Activated T-cell treated with anti-CD3 and anti-CD28 coated beads for 4 hours (primary cell): ENCODE results near the gene PTPRCAP.
A peak's percentile ranks its signal among the peaks of the same experiment; 100 is the strongest.
"Not testable (repeated sequence)": the region's sequence is repeated elsewhere in the genome, so short reads cannot be mapped to it uniquely, and the experiment has no call there.

ENCODE experiments used
- DNase-seq: peaks from one replicate; pipeline ENCODE4 v3.0.0-alpha.2; 2020

PTPRCAP gene

DNA sequence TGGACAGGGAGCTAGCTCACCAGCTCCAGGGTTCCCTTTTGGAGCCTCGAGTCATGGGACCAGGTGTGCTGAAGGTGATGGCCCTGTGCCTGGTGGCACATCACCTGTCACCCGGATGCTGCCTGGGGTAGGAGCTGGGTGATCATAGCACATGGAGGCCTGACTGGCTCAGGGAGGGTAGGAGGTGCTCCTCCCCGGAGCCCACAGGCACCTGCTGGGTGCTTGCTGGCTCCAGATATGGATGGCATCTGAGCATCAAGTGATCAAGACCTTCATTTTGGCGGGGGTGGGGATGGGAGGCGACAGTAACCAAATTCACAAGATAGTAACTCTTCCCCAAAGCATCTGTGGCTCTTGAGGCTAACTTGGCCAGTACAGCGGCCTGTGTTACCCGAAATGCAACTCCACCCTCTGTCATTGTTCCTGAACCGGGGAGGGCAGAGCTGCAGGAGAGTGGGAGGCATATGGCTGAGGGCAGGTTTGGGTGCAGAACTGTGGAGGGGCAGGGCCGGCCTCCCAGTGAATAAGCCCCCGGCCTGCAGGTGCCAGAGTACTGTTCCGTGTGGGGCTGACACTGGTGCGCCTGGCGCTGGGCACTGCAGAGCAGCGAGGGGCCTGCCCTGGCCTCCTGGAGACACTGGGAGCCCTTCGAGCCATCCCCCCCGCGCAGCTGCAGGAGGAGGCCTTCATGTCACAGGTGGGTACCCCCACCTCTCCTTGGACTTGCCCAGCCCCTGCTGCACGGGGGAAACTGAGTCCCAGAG is 28.9 kb downstream of the PTPRCAP start:
- DNase-seq = no peak

DNA sequence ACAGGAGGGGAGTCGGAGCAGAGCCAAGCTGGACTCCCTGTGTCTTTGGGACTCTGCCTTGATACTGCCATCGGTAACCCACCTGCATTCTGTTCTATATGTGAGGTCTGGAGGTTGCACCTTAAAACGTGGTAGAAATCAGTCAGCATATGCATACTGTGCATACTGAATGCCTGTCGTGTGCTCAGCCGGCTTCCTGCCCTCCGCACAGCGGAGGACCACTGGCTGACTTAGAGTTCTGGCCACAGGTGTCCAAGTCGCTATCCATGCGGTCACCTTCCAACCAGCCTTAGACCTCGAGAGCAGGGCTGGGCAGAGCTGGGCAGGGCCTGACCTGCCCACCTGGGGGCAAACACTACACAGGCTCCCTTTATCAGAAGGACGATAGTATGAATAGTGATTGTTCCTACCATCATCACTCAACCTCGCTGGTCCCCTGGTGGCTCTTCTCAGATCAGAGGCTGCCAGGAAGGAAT is 29.8 kb downstream of the PTPRCAP start:
- DNase-seq = no peak

DNA sequence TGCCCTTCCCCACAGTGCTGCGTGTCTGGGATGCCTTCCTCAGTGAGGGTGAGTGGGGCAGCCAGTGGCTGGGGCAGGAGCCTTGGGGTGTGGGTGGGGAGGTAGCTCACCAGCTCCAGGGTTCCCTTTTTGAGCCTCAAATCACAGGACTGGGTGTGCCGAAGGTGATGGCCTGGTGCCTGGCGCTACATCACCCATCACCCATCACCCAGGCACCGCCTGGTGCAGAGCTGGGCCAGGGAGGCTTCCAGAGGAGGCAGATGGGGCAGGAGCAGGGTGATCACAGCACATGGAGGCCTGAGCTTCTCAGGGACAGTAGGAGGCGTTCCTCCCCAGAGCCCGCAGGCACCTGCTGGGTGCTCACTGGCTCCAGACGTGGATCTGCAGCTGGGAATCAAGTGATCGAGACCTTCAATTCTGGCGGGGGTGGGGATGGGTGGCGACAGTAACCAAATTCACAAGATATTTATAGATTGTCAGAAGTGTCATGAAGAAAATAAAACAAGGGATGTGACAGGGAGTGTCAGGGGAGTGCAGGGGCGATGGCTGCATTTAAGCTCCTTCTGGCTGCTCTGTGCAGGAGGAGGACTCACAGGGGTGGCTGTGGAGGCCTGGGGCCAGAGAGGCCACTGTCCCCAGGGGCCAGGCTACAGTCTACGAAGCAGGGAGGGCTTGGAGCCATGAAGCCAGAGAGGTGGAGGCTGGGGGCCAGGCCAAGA is 30.4 kb downstream of the PTPRCAP start:
- no peak for DNase-seq

DNA sequence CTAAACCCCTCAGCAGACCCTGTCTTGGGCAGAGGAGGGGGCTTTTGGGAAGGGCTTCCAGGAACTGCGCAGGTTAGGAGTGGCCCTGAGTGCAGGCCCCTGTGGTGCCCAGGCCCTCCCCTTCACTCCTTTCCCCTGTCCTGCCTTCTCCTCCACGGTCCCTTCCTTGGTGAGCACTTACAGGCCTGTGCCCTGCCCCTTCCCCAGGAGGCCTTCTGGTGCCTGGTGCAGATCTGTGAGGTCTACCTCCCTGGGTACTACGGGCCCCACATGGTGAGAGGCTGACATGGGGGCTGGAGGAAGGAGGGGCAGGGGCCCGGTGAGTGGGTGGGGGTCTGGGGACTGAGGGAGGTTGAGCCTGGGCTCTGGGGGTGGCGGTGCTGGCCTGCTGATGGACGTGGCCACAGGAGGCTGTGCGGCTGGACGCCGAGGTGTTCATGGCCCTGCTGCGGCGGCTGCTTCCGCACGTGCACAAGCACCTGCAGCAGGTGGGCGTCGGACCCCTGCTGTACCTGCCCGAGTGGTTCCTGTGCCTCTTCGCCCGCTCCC is 31.0 kb downstream of the PTPRCAP start:
- no peak for DNase-seq

DNA sequence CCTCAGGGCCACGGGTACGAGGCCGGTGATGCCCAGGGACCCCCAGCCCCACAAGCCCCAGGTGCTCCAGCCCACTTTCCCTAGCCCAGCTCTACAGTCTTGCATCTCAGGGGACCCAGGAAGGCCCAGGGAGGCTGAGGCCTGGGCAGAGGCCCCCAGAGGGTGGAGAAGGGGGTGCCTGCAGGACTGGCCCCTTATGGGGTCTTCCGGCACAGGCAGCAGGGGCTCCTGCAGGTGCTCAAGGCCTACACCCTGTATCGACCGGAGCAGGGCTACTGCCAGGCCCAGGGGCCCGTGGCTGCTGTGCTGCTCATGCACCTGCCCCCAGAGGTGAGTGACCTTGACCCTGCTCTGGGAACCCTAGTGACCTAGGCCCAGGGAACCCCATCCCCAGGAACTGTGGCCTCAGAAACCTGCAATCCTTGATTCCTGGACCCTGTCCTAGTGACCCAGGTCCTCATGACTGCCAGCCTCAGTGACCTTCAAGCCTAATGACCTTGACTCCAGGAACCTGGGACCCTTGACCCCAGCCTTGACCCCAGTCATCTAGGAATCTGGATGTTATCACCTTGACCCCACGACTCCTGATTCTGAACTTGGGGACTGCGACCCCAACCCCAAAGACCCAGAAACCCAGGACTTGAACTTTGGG is 31.7 kb downstream of the PTPRCAP start:
- DNase-seq = no peak

DNA sequence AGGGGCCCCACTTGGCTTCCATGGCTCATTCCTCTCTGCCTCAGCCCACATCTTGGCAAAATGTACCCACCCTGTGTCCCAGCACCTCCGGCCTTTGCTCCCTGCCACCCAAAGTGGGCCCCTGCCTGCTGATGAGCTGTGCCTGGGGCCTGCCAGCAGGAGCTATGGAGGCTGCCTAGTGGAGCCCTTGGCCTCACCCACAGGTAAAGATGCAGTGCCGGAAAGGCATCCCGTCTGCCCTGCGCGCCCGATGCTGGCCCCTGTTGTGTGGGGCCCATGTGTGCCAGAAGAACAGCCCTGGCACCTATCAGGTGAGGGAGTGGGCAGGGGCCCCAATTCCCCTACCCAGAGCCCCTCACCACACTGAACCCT is 32.3 kb downstream of the PTPRCAP start:
- DNase-seq = no peak

DNA sequence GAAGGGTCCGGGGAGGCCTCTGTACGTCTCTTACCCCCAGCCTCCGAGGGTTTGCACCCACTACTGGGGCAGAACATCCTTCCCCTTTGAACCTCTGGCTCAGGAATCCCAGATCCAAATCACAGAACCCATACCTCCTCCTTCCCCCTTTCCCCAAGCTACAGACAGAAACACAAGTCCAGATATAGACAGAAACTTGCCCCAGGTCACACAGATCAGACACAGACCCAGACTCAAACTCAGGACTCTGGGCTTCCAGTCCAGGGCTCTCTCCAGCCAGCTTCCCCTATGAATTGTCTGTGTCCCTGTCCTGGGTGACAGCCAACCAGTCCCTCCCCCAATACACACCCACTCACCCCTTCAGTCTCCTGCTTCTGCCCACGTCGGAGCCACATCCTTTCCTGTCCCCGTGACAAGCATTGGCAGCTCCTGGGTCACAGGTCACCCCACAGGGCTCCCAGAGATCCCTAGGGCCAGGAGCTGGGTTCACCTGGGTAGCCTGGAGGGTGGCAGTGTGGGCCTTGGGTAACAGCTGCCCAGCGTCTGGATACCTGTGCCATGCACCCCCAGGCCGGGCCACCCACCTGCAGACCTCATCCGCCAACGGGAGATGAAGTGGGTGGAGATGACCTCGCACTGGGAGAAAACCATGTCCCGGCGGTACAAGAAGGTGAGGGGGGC is 32.8 kb downstream of the PTPRCAP start:
- DNase-seq = no peak

DNA sequence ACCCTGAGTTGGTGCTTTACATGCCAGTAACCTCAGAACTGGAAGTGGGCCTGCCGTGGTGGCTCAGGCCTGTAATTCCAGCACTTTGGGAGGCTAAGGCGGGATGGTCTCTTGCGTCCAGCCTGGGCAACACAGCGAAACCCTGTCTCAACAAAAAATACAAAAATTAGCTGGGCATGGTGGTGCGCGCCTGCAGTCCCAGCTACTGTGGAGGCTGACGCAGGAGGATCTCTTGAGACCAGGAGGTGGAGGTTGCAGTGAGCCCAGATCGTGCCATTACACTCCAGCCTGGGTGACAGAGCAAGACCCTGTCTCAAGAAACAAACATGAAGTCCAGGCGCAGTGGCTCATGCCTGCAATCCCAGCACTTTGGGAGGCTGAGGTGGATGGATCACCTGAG is 34.4 kb downstream of the PTPRCAP start:
- DNase-seq = not testable (repeated sequence)

DNA sequence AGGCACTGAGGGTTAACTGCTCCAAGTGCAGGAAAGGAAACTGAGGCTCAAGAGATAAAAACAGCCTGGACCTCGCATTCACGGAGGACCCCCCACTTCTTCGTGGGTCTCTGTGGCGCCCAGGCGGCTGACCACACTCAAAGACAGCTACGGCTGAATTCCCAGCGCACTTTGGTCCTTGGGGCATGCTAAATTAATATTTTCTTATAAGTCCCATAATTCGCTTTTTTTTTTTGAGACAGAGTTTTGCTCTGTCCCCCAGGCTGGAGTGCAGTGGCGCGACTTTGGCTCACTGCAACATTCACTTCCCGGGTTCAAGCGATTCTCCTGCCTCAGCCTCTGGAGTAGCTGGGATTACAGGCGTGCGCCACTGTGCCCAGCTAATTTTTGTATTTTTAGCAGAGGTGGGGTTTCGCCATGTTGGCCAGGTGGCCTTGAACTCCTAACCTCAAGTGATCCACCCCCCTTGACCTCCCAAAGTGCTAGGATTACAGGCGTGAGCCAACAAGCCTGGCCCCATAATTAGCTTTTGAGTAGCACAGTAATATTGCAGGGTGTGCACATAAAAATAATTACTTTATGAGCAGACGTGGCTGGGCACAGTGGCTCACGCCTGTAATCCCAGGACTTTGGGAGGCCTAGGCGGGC is 35.2 kb downstream of the PTPRCAP start:
- DNase-seq = not testable (repeated sequence)

DNA sequence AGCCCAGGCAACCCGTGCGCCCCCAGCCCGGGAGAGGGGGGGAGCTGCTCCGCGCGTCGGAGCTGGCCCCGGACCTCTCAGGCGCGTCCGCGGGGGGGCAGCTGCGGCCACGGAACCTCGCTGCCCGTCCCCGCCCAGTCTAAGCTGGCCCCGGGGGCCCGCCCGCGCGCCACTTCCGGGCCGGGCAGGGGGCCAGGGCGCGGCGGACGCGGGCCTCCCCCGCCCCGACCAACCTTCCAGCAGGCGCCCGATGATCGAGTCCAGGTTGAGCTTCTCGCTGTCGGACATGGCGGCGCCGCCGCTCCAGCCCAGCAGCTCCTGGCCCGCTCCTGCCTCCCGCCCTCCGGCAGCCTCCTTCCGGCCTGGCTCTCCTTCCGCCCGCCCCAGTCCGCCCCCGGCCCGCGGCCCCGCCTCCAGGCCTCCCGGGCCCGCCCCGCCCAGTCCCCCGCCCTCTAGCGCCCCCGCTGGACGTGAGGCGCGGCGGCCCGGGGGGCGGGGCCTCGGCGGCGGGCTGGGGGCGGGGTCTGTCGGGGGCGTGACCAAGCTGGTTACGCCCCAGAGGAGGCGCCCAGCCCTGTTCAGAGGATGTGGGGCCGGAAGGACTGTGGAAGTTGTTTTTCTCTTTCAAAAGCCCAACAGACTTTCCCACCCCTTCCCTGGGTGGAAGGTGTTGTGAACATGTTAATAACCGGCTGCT is 35.8 kb downstream of the PTPRCAP start, which contains the start of gene PPP1CA:
Gene PPP1CA (minus strand): TSS at position 364 of the 697 bp plus-strand sequence. CDS start 76 bp downstream, at position 288.
- peak; percentile 92 for DNase-seq

DNA sequence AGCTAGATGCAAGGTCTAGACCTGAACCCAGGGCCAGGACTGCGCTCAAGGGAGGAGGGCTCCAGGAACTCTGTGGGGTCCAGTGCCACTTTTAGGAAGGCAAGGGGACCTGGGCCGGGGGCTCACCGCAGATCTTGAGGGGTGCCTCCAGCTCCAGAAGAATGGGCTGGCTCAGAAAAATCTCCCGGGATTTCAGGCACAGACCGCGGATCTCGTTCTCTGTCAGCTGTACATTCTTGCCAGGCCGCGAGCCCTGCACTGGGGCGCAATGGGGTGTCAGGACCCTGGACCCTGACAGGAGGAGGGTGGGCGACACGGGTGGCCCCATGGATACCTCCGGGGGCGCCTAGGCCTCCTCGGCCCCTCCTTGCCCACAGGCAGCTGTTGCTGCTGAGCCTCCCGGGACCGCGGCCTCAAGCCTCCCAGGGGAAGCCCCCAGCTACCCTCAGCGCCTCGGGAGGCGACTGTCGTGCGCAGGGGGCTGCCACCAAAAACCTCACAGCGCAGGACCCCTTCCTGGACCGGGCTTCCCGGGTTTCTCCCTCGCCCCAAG is 36.5 kb downstream of the PTPRCAP start:
- DNase-seq = no peak

DNA sequence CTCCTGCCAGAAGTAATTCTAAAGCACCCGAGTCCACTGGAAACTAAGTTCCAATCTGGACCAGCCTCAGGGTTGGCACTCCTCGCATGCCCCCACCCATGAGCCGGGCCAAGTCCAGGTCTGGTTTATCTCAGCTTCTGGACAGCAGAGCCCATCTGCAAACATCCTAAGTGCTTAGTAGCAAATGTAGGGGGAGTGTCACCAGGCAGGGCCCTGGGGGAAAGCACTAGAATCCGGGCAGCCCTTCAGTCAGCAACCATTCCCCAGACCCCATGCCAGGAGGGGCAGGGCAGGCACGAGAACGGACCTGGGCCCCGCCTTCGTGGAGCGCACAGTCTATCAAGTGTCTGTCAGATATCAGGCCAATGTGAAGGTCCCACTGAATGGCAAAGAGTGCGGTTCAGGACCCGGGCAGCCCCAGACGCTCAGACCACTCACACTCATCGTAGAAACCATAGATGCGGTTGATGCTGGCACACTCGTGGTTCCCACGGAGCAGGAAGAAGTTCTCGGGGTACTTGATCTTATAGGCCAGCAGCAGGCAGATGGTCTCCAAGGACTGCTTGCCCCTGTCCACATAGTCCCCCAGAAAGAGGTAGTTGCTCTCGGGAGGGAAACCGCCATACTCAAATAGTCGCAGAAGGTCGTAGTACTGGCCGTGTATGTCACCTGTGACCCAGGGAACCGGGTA is 37.1 kb downstream of the PTPRCAP start:
- DNase-seq = no peak

DNA sequence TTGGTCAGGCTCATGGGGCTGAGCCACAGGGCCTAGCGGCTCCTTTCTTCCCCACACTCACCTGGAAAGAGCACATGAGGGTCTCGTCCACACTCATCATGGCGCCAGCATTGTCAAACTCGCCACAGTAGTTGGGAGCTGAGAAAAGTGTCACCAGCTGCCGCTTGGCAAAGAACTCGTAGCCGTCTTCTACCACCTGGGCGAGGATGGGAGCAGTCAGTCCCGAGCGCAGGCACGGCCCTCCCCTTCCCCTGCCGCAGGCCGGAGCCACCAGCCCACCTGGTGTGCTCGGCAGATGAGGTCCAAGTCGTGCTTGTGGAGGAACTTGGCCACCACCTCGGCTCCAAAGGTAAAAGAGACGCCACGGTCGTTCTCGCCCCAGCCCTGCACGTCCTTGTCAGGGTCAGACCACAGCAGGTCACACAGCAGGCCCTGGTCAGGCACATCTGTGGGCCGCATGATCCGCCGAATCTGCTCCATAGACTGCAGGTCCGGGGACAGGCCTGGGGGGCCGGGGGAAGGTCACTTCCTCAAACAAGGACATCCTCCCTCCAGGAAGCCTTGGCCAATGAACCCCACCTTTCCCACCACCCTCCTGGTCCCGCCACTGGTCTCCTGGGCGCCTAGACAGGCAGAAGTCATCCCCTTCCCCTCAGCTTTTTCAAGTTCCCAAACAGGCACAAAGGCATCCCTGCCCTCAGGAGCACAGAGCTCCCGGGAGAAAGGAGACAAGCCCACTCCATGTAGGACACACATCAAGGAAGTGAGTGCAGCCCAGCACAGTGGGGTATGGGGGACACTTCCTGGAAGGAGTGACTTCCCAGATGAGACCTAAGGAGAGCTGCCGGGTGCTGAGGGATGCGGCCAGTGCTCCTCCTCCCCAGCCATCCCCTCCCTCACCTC is 38.6 kb downstream of the PTPRCAP start:
- DNase-seq = no peak

DNA sequence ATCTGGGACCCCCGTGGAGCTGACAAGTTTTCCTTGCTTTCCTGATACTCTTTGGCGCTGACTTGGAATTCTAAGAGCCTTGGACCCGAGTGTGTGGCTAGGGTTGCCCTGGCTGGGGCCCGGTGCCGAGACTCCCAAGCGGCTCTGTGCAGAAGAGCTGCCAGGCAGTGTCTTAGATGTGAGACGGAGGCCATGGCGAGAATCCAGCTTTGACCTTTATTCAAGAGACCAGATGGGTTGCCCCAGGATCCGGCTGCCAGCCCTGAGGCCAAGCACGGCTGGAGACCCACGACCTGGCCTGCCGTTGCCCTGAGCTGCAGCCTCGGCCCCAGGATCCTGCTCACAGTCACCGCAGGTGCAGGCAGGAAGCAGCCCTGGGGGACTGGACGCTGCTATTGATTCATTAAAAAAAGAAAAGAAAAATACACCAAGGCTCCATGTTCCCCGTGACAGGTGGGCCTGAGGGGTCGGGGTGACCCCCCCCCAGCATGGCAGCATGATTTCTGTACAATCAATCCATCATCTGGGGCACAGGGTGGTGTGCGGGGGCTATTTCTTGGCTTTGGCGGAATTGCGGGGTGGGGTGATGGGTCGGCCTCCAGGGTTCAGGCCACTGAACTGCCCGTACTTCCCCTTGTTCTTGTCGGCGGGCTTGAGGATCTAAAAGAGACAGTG is 39.4 kb downstream of the PTPRCAP start:
- DNase-seq = no peak

DNA sequence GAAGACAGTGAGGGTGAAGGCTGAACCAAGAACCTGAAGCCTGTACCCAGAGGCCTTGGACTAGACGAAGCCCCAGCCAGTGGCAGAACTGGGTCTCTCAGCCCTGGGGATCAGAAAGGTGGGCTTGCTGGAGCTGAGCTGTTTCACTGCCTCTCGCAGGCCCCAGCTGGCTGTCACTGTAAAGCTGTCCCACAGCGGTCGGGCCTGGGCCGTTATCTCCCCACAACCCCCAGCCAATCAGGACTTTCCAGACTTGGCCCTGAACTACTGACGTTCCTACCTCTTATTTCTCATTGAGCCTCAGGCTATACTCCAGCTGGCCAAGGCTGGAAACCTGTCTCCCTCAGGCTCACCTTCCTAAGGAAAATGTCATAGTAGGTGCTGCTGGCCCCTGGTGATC is 39.9 kb downstream of the PTPRCAP start:
- DNase-seq = no peak

DNA sequence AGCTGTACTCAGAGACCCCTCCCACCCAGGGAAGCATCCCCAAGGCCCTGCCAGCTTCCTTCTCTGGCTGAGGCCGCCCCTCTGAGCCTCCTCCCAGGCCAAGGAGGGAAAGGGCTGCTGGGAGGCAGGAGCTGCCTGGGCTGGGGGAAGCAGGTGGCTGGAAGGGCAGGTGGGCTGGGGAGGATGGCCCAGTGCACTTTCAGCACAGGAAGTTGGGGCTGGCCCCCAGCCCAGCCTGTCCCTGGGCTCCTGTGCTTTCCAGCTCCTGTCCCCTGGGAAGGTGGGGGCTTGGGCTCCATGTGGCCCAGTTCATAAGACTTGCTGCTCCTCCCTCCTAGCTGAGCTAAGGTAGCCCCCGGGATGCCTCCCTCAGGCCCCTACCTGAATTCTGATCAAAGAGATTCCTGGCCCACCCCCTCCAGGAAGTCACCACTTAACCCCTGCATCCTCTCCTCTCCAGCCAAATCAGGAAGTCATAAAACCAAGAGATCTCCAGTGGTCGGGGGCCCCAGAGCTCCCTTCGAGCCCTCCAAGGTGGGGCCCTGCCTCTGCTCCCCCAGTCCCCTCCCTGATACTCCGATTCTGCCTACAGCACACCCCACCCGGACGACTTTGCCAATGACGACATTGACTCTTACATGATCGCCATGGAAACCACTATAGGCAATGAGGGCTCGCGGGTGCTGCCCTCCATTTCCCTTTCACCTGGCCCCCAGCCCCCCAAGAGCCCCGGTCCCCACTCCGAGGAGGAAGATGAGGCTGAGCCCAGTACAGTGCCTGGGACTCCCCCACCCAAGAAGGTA is 40.7 kb downstream of the PTPRCAP start:
- DNase-seq = no peak

DNA sequence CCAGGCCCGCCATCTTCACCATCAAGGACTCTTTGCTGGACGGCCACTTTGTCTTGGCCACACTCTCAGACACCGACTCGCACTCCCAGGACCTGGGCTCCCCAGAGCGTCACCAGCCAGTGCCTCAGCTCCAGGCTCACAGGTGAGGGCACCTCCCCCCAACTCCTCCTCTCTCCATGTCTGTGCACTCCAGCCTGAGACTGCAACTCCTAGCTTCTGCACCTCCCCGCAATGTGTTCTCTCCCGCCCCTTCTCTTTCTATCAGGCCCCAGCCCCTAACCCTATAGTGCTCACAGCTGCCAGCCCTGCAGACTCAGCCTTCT is 41.3 kb downstream of the PTPRCAP start:
- DNase-seq = no peak

DNA sequence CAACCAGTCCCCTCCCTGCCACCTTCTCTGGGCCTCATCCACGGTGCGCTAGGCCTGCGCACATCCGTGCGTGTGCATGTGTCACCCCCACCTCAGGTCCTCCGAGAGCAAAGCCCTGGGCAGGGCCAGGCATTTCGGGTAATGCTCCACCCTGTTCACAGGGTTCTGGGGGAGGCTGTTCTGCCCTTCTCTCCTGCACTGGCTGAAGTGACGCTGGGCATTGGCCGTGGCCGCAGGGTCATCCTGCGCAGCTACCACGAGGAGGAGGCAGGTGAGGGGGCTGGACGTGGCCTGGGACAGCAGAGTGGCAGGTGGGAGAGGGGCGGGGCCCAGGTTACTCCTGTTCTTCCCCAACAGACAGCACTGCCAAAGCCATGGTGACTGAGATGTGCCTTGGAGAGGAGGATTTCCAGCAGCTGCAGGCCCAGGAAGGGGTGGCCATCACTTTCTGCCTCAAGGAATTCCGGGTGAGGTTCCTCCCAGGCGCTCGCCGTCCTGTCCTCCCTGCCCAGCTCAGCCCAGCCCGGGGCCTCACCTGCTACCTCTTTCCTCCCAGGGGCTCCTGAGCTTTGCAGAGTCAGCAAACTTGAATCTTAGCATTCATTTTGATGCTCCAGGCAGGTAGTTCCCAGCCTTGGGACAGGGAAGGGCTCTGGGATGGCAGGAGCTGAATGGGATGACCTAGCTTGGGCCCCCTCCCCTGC is 41.8 kb downstream of the PTPRCAP start:
- DNase-seq = no peak
